Psoas muscle (tissue), 8 donors: ENCODE data around the gene C17orf58. TPM values are rescaled to one million over a fixed set of nuclear protein-coding genes. Genes with fewer than 3 reads are reported as not detected.
"Not testable (repeated sequence)": the region's sequence is repeated elsewhere in the genome, so short reads cannot be mapped to it uniquely, and the experiment has no call there.

Source experiments
- ATAC-seq, 4 donors: fragments of 200-7000 bp; cut with Tn5 transposase; one replicate each; pipeline ENCODE4 v1.9.1; 2020; ENCODE audit warnings: moderate library complexity in 3 of 4, mild to moderate bottlenecking in 2 of 4
- DNase-seq, 2 donors: peaks; one replicate each; pipeline ENCODE4 v3.0.0-alpha.2; 2020
- H3K27ac ChIP-seq: fragments of 200-600 bp; one replicate; pipeline ENCODE4 v1.8.0; 2022
- H3K27me3 ChIP-seq, 3 donors: fragments of 200-600 bp in 1 of 3; one replicate each; pipeline versions ENCODE4 v1.6.1 to v1.8.0; 2013 to 2022; ENCODE audit warnings: low read length in 2 of 3, mild to moderate bottlenecking in 2 of 3, moderate library complexity in 1 of 3; ENCODE audit not compliant: insufficient read depth in 3 of 3
- H3K36me3 ChIP-seq, 2 donors: fragments of 200-600 bp in 1 of 2; one replicate each; pipeline versions ENCODE4 v1.6.1 to v1.8.0; 2013 to 2022; ENCODE audit warnings: low read depth in 1 of 2, mild to moderate bottlenecking in 1 of 2, moderate library complexity in 1 of 2; ENCODE audit not compliant: insufficient read depth in 1 of 2
- H3K4me1 ChIP-seq: fragments of 200-600 bp; one replicate; pipeline ENCODE4 v1.8.0; 2022
- H3K4me3 ChIP-seq: fragments of 200-600 bp; one replicate; pipeline ENCODE4 v1.8.0; 2022; ENCODE audit warnings: mild to moderate bottlenecking
- H3K9me3 ChIP-seq: fragments of 200-600 bp; one replicate; pipeline ENCODE4 v1.8.0; 2022
- WGBS, 3 donors: extraction: QIAGEN DNeasy Blood & Tissue Kit; methylation state at CpG; one replicate each; pipeline versions ENCODE4 v1.1.6 to v1.1.7; 2013; 5-methylcytosine and 5-hydroxymethylcytosine counted together
- intact Hi-C, 2 donors: fragments of 100-400 bp; cut with DNase I; formaldehyde crosslinking; loops; one replicate each; pipeline versions ENCODE4 v1.11.0 to v1.14.2; 2022
- polyA plus RNA-seq, 3 donors: library from polyadenylated mRNA; stranded (reverse); fragments of 200-250 nt; gene quantifications; one replicate each; pipeline ENCODE4 v1.2.3, GENCODE V29; 2013
- total RNA-seq, 4 donors: library from RNA; stranded (reverse); fragmentation: NEBNext Ultra II Directional in 2 of 4; extraction: Animal tissue kit (Norgen Biotek cat#: 25700) in 2 of 4; gene quantifications; one replicate each; pipeline versions ENCODE4 v1.2.1 to v1.2.4, GENCODE V29; 2021 to 2023
- TF ChIP-seq, protein P1 (sequence below): fragments of 200-600 bp; IDR thresholded peaks from one replicate; pipeline ENCODE4 v1.8.0; 2022; ENCODE audit warnings: antibody characterized with exemption
- donor health status: healthy with polysubstance abuse.
- donor health status: DM: no; HTN: no; CAD: no; lungs with moderate emphysema.
- donor health status: Bipolar disorder and iron deficiency.
- donor health status: healthy.
- donor health status: DM: yes; HTN: yes; CAD: no.
- donor health status: DM: no; HTN: no; CAD: no.
- donor health status: DM: no; HTN: no; CAD: no.
- donor health status: DM: yes; HTN: yes; CAD: no.

Gene C17orf58
- total and polyA plus RNA-seq, 7 donors: 3.1 to 15.0 (median 5.3) TPM

- no peak for DNase-seq
- Histone ChIP-seq H3K27ac (no peak overlapping the region), H3K36me3 (peaks cover 0 to 25% of the 10 kb centered on the region in 2 donors), H3K4me1 (peaks cover 16% of the 10 kb centered on the region), H3K4me3 (peak overlapping the region; percentile 99), H3K9me3 (no peaks in the 10 kb centered on the region), H3K27me3 (no peaks in the 10 kb centered on the region)
- TF ChIP-seq, protein P1, sequence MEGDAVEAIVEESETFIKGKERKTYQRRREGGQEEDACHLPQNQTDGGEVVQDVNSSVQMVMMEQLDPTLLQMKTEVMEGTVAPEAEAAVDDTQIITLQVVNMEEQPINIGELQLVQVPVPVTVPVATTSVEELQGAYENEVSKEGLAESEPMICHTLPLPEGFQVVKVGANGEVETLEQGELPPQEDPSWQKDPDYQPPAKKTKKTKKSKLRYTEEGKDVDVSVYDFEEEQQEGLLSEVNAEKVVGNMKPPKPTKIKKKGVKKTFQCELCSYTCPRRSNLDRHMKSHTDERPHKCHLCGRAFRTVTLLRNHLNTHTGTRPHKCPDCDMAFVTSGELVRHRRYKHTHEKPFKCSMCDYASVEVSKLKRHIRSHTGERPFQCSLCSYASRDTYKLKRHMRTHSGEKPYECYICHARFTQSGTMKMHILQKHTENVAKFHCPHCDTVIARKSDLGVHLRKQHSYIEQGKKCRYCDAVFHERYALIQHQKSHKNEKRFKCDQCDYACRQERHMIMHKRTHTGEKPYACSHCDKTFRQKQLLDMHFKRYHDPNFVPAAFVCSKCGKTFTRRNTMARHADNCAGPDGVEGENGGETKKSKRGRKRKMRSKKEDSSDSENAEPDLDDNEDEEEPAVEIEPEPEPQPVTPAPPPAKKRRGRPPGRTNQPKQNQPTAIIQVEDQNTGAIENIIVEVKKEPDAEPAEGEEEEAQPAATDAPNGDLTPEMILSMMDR: no peak
- no peak for ATAC-seq
- 30 to 43% (median 38%) methylated on average over 1 of the region's 1 CpG for WGBS, 3 donors
- intact Hi-C loops: no loop called here
Measured at GRCh38 chr17:68034452-68034776, 38.1 kb upstream of the C17orf58 start.

DNA sequence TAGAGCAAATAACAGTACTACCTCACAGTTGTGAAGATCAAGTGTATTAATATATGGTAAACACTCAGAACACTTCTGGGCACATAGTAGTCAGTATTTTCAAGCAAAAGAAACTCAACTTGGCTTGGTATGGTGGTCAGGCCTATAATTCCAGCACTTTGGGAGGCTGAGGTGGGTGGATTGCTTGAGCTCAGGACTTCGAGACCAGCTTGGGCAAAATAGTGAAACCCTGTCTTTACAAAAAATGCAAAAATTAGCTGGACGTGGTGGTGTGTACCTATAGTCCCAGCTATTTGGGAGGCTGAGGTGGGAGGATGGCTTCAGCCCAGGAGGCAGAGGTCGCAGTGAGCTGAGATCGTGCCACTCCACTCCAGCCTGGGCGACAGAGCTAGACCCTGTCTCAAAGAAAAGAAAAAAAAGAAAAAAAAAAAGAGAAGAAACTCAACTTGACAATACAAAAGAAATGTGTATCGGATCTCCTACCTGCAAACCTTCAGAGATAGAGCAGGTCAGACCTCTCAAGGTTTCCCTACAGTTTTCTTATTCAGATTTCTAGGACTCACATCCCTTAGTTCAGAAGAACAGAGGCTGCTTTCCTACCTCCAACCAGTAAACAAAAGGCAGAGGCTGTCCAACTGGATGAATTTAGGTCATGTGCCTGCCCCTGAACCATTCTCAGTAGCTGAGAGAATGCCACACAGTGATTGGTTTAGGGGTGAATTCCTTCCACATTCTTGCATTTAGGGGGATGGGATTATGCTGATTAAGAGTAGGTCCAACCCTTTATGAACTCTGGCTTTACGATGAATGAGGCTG, 37.6 kb upstream of the C17orf58 start:
- no peaks in the 10 kb centered on the region for H3K27me3 ChIP-seq
- 69 to 72% (median 71%) methylated on average over 7 of the region's 7 CpGs for WGBS, 3 donors
- no peak for ATAC-seq
- intact Hi-C loops: no loop called here
- TF ChIP-seq, protein P1: no peak
- peaks cover 0 to 19% of the 10 kb centered on the region in 2 donors for H3K36me3 ChIP-seq
- peaks cover 16% of the 10 kb centered on the region for H3K4me1 ChIP-seq
- H3K4me3 ChIP-seq: no peak overlapping the region
- H3K27ac ChIP-seq: no peak overlapping the region
- no peak for DNase-seq
- no peaks in the 10 kb centered on the region for H3K9me3 ChIP-seq

DNA sequence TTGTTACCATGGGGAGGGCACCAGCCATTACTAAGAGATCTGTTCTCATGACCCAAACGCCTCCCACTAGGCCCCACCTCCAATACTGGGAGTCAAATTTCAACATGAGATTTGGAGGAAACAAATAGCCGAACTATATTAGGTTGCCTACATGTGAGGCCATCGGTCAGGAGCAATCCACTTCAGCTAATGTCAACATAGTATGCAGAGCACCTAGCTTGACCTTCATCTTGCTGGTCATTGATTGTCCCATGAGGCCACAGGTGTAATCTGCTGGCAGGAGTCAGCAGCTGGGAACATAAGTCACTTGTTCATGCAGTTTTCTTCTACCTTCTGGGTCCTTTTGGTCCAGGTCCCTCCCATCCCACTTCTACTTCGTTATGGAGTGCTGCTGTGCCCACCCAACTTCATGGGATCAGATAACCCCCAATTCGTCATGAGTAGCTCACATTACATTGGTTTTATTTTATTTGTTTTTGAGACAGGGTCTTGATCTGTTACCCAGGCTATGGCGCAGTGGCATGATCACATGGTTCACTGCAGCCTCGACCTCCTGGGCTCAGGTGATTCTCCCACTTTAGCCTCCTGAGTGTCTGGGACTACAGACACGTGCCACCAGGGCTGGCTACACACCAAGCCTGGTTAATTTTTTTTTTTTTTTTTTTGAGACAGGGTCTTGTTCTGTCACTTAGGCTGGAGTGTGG, 33.4 kb upstream of the C17orf58 start:
- no peak overlapping the region for H3K27ac ChIP-seq
- peaks cover 3% of the 10 kb centered on the region for H3K4me1 ChIP-seq
- no peaks in the 10 kb centered on the region for H3K36me3 ChIP-seq
- TF ChIP-seq, protein P1: no peak
- H3K9me3 ChIP-seq: no peaks in the 10 kb centered on the region
- H3K27me3 ChIP-seq: no peaks in the 10 kb centered on the region
- DNase-seq (no peak), ATAC-seq (no peak)
- no peak overlapping the region for H3K4me3 ChIP-seq
- intact Hi-C loops: no loop called here
- 44 to 55% (median 54%) methylated on average over 8 of the region's 8 CpGs for WGBS, 3 donors

DNA sequence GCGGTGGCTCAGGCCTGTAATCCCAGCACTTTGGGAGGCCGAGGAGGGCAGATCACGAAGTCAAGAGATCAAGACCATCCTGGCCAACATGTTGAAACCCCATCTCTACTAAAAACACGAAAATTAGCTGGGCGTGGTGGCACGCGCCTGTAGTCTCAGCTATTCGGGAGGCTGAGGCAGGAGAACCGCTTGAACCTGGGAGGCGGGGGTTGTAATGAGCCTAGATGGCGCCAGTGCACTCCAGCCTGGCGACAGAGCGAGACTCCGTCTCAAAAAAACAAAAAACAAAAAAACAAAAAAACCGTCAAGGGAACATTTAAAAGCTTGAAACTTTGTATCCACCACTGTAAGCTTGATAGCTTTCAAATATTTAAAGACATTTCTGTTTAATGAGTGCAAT, 26.3 kb upstream of the C17orf58 start:
- 94 to 95% (median 95%) methylated on average over 15 of the region's 15 CpGs for WGBS, 3 donors
- ATAC-seq, H3K4me3 ChIP-seq, H3K4me1 ChIP-seq, H3K27ac ChIP-seq, H3K9me3 ChIP-seq, H3K27me3 ChIP-seq, DNase-seq, intact Hi-C loops, H3K36me3 ChIP-seq: not testable (repeated sequence)

- ATAC-seq: no peak
- H3K27ac ChIP-seq: no peak overlapping the region
- no peak overlapping the region for H3K4me3 ChIP-seq
- peaks cover 6% of the 10 kb centered on the region for H3K4me1 ChIP-seq
- H3K9me3 ChIP-seq: no peaks in the 10 kb centered on the region
- no peaks in the 10 kb centered on the region for H3K36me3 ChIP-seq
- no peaks in the 10 kb centered on the region for H3K27me3 ChIP-seq
- no peak for DNase-seq
- WGBS, 3 donors: 86 to 88% (median 86%) methylated on average over 8 of the region's 8 CpGs
- TF ChIP-seq, protein P1: no peak
- intact Hi-C loops: no loop called here
Measured at GRCh38 chr17:68021963-68022362, 25.7 kb upstream of the C17orf58 start.

- DNase-seq, H3K4me1 ChIP-seq, H3K27me3 ChIP-seq, H3K36me3 ChIP-seq, H3K9me3 ChIP-seq, ATAC-seq: not testable (repeated sequence)
- Histone ChIP-seq H3K27ac (peak overlapping the region; percentile 84), H3K4me3 (peak overlapping the region; percentile 83)
- intact Hi-C loops: loop anchor here in 1 of 2 donors (1.0 kb wide), 1 partner anchor 27 kb away; no protein-coding TSS in a partner anchor
- 77 to 79% (median 78%) methylated on average over 13 of the region's 13 CpGs for WGBS, 3 donors
Measured at GRCh38 chr17:68020791-68021190, 24.5 kb upstream of the C17orf58 start.
